NCI-H226 (cell line): Measurements from ENCODE around the gene AKAP17A.
"Not testable (repeated sequence)": the region's sequence is repeated elsewhere in the genome, so short reads cannot be mapped to it uniquely, and the experiment has no call there.

Experiments
- DNase-seq: peaks from one replicate; pipeline ENCODE4 v3.0.0-alpha.2; 2015

AKAP17A gene

GRCh38 chrX:1591102-1591862 lies at the start of gene AKAP17A:
TSS of gene AKAP17A (plus strand) at chrX:1591604. CDS start at chrX:1593463, 1,859 bp downstream.
- DNase-seq = peak; percentile 87

GRCh38 chrX:1542994-1543725 lies 48.2 kb upstream of the AKAP17A start:
- no peak for DNase-seq

GRCh38 chrX:1545776-1546408 lies 45.5 kb upstream of the AKAP17A start:
- DNase-seq = no peak

GRCh38 chrX:1546691-1547251 lies 44.6 kb upstream of the AKAP17A start:
- DNase-seq = no peak

GRCh38 chrX:1551959-1552546 lies 39.4 kb upstream of the AKAP17A start:
- DNase-seq = no peak

GRCh38 chrX:1554469-1555210 lies 36.8 kb upstream of the AKAP17A start:
- no peak for DNase-seq

- no peak for DNase-seq
Observed at GRCh38 chrX:1555370-1555769, 36.0 kb upstream of the AKAP17A start.

GRCh38 chrX:1557442-1557841 lies 34.0 kb upstream of the AKAP17A start:
- not testable (repeated sequence) for DNase-seq

GRCh38 chrX:1558761-1559468 lies 32.5 kb upstream of the AKAP17A start:
- no peak for DNase-seq

GRCh38 chrX:1561164-1561563 lies 30.2 kb upstream of the AKAP17A start:
- DNase-seq = no peak

GRCh38 chrX:1564077-1564476 lies 27.3 kb upstream of the AKAP17A start:
- not testable (repeated sequence) for DNase-seq

- no peak for DNase-seq
Observed at GRCh38 chrX:1564750-1565683, 26.4 kb upstream of the AKAP17A start.

GRCh38 chrX:1574181-1574580 lies 17.2 kb upstream of the AKAP17A start:
- not testable (repeated sequence) for DNase-seq

GRCh38 chrX:1576201-1576992 lies 15.0 kb upstream of the AKAP17A start:
- DNase-seq = no peak

GRCh38 chrX:1577845-1578244 lies 13.6 kb upstream of the AKAP17A start:
- no peak for DNase-seq

GRCh38 chrX:1578511-1579173 lies 12.8 kb upstream of the AKAP17A start:
- no peak for DNase-seq

GRCh38 chrX:1581132-1581531 lies 10.3 kb upstream of the AKAP17A start:
- DNase-seq = no peak

- peak; percentile 76 for DNase-seq
Observed at GRCh38 chrX:1582686-1583437, 8.5 kb upstream of the AKAP17A start.
